Panc1 (cell line): ENCODE results near the gene ATP1B3. TPM values are rescaled to one million over a fixed set of nuclear protein-coding genes. Genes with fewer than 3 reads are reported as not detected.

Source experiments
- ATAC-seq: fragments of 200-7000 bp; cut with Tn5 transposase; 2 replicates; pipeline ENCODE4 v1.9.1; 2020; ENCODE audit warnings: mild to moderate bottlenecking, moderate library complexity
- BruUV-seq: library from RNA; stranded (reverse); fragments of 400-500 nt; replicated peaks from 2 replicates; lab custom pipeline; 2021; lab: Mats Ljungman, UMichigan
- CTCF ChIA-PET: fragments of 300-600 bp; sonication (Branson Sonifier 250); formaldehyde crosslinking; loops from one replicate; lab custom pipeline; 2022; ENCODE audit warnings: antibody characterized with exemption; lab: Charles Lee
- POLR2A ChIA-PET: fragments of 300-600 bp; sonication (Branson Sonifier 250); formaldehyde crosslinking; loops from one replicate; lab custom pipeline; 2022; ENCODE audit warnings: antibody characterized with exemption; lab: Charles Lee
- DNase-seq: peaks from one replicate; pipeline ENCODE4 v3.0.0-alpha.2; 2010; ENCODE audit warnings: low read depth, low spot score
- H3K27ac ChIP-seq: 2 replicates; pipeline ENCODE4 v1.5.1; 2011; ENCODE audit warnings: mild to moderate bottlenecking, low read length, inconsistent platforms
- H3K27me3 ChIP-seq: fragments of 200-500 bp; sonication (Bioruptor generic); 2 replicates; pipeline ENCODE4 v1.6.0; 2014; ENCODE audit warnings: low read length, inconsistent platforms; ENCODE audit not compliant: control insufficient read depth, insufficient read depth
- H3K36me3 ChIP-seq: fragments of 200-500 bp; sonication (Bioruptor generic); 2 replicates; pipeline ENCODE4 v1.5.1; 2014; ENCODE audit warnings: inconsistent platforms, mild to moderate bottlenecking, low read length, moderate library complexity; ENCODE audit not compliant: control insufficient read depth, insufficient read depth
- H3K4me1 ChIP-seq: 2 replicates; pipeline ENCODE4 v1.5.1; 2011; ENCODE audit warnings: inconsistent platforms, mild to moderate bottlenecking, low read length, moderate library complexity; ENCODE audit not compliant: control insufficient read depth, insufficient read depth
- H3K4me3 ChIP-seq, 2 experiments: 2 replicates each; pipeline ENCODE4 v1.5.1; 2011 to 2012; ENCODE audit warnings: low read depth in 2 of 2, low read length in 2 of 2, mild to moderate bottlenecking in 2 of 2, inconsistent platforms in 1 of 2, moderate library complexity in 1 of 2
- H3K9me3 ChIP-seq: fragments of 200-500 bp; sonication (Bioruptor generic); 2 replicates; pipeline ENCODE4 v1.5.1; 2014; ENCODE audit warnings: low read depth, mild to moderate bottlenecking, inconsistent platforms, low read length, moderate library complexity; ENCODE audit not compliant: control insufficient read depth, insufficient read depth
- CTCF ChIP-seq: fragments of 450-650 bp; IDR thresholded peaks from 2 replicates; pipeline ENCODE4 v1.5.1; 2017; ENCODE audit warnings: mild to moderate bottlenecking
- POLR2AphosphoS5 ChIP-seq: IDR thresholded peaks from 2 replicates; pipeline ENCODE4 v1.6.1; 2012; ENCODE audit warnings: mild to moderate bottlenecking, low read depth, low read length, moderate library complexity
- SIN3A ChIP-seq: IDR thresholded peaks from 2 replicates; pipeline ENCODE4 v1.6.1; 2012; ENCODE audit warnings: low read depth, mild to moderate bottlenecking, low read length, moderate library complexity, borderline replicate concordance; ENCODE audit not compliant: insufficient read depth
- TCF7L2 ChIP-seq: IDR thresholded peaks from 2 replicates; pipeline ENCODE4 v1.6.1; 2011; ENCODE audit warnings: mild to moderate bottlenecking, low read depth, low read length, inconsistent platforms
- in situ Hi-C: cut with HindIII; loops from 2 replicates; pipeline ENCODE4 v1.10.0; 2016; ENCODE audit warnings: low sequenced_read_pairs, low pct_unique_long_range_greater_than_20kb
- intact Hi-C: fragments of 100-400 bp; cut with micrococcal nuclease; formaldehyde crosslinking; loops from one replicate; pipeline ENCODE4 v1.10.0; 2022; ENCODE audit not compliant: unreplicated experiment
- total RNA-seq: library from RNA; stranded (reverse); gene quantifications from one replicate; pipeline ENCODE4 v1.2.1, GENCODE V29; 2021; ENCODE audit not compliant: unreplicated experiment
- TF ChIP-seq, protein P1 (sequence below), 2 experiments: IDR thresholded peaks; 2 replicates each; pipeline ENCODE4 v1.6.1; 2011 to 2012; ENCODE audit warnings: low read depth in 2 of 2, control low read depth in 1 of 2, low read length in 1 of 2, mild to moderate bottlenecking in 1 of 2, moderate library complexity in 1 of 2; ENCODE audit not compliant: insufficient read depth in 1 of 2

ATP1B3 gene
- total RNA-seq, 1 experiment from 2014 or later, result 201 TPM

- Histone ChIP-seq H3K4me1 (no peaks in the 10 kb centered on the region), H3K9me3 (no peaks in the 10 kb centered on the region), H3K27ac (no peak overlapping the region), H3K27me3 (no peaks in the 10 kb centered on the region), H3K4me3 (no peak overlapping the region), H3K36me3 (no peaks in the 10 kb centered on the region)
- TF ChIP-seq SIN3A (no peak), POLR2AphosphoS5 (no peak), CTCF (no peak), TCF7L2 (no peak)
- TF ChIP-seq, protein P1, sequence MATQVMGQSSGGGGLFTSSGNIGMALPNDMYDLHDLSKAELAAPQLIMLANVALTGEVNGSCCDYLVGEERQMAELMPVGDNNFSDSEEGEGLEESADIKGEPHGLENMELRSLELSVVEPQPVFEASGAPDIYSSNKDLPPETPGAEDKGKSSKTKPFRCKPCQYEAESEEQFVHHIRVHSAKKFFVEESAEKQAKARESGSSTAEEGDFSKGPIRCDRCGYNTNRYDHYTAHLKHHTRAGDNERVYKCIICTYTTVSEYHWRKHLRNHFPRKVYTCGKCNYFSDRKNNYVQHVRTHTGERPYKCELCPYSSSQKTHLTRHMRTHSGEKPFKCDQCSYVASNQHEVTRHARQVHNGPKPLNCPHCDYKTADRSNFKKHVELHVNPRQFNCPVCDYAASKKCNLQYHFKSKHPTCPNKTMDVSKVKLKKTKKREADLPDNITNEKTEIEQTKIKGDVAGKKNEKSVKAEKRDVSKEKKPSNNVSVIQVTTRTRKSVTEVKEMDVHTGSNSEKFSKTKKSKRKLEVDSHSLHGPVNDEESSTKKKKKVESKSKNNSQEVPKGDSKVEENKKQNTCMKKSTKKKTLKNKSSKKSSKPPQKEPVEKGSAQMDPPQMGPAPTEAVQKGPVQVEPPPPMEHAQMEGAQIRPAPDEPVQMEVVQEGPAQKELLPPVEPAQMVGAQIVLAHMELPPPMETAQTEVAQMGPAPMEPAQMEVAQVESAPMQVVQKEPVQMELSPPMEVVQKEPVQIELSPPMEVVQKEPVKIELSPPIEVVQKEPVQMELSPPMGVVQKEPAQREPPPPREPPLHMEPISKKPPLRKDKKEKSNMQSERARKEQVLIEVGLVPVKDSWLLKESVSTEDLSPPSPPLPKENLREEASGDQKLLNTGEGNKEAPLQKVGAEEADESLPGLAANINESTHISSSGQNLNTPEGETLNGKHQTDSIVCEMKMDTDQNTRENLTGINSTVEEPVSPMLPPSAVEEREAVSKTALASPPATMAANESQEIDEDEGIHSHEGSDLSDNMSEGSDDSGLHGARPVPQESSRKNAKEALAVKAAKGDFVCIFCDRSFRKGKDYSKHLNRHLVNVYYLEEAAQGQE (IDR thresholded peaks at IDR 0.05; ENCODE audit: insufficient read depth in 1 of 2, low read depth in 2 of 2, low read length in 1 of 2), result no peak
- CTCF ChIA-PET, result no interaction called here
- in situ Hi-C loops, result no loop called here
- intact Hi-C loops, result no loop called here
- POLR2A ChIA-PET, result no interaction called here
- BruUV-seq, result no TSS peak
- DNase-seq, result no peak
- ATAC-seq, result peak; percentile 63; the same call in 1 of the 2 replicates
These were observed 40.8 kb upstream of the ATP1B3 start for GRCh38 chr3:141835557-141836229.

- TF ChIP-seq, protein P1 (IDR thresholded peaks at IDR 0.05; ENCODE audit: insufficient read depth in 1 of 2, low read depth in 2 of 2, low read length in 1 of 2), result no peak
- TF ChIP-seq SIN3A, result no peak
- no peak for TF ChIP-seq CTCF
- TF ChIP-seq POLR2AphosphoS5, result no peak
- intact Hi-C loops, result no loop called here
- Histone ChIP-seq H3K27me3 (no peaks in the 10 kb centered on the region), H3K9me3 (no peaks in the 10 kb centered on the region), H3K27ac (no peak overlapping the region), H3K36me3 (no peaks in the 10 kb centered on the region), H3K4me1 (no peaks in the 10 kb centered on the region), H3K4me3 (no peak overlapping the region)
- in situ Hi-C loops, result no loop called here
- ChIA-PET CTCF (no interaction called here), POLR2A (no interaction called here)
- no TSS peak for BruUV-seq
- DNase-seq (no peak), ATAC-seq (no peak)
These were observed 37.1 kb upstream of the ATP1B3 start for GRCh38 chr3:141839389-141839788.
